ENCODE data around the gene PTPN4.

DNA sequence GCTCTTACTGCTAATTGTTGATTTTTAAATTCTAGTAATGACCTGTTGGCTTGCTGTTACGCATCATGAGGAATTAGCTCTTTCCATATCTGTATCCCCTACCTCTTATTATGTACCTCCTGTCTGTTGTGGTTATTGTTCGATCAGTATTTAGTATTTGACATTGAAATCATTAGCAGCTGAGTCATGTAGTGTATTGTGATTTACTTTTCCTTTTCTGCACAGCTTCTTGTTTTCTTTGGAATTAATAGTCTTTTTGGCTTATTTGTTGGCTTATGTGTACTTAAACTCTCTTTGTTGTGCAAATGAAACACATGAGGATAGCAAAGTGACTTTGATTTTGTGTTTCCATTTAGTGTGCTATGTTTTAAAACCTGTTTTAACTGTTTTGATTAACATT is 257.5 kb downstream of the PTPN4 start:
- TF ChIP-seq HMG20A (CRISPR knock-in tag; IDR thresholded peaks at IDR 0.05; ENCODE audit: borderline replicate concordance) (no peak), ZNF274 (CRISPR knock-in tag; IDR thresholded peaks at IDR 0.05) (no peak), CCAR2 (optimal IDR thresholded peaks at IDR 0.05; ENCODE audit: low read depth, low read length) (no peak), PHF8 (CRISPR knock-in tag; IDR thresholded peaks at IDR 0.05) (no peak), CENPT (CRISPR knock-in tag; IDR thresholded peaks at IDR 0.05; ENCODE audit: low read depth) (no peak), SMAD3 (CRISPR knock-in tag; IDR thresholded peaks at IDR 0.05) (no peak)
- TF ChIP-seq, protein P1, sequence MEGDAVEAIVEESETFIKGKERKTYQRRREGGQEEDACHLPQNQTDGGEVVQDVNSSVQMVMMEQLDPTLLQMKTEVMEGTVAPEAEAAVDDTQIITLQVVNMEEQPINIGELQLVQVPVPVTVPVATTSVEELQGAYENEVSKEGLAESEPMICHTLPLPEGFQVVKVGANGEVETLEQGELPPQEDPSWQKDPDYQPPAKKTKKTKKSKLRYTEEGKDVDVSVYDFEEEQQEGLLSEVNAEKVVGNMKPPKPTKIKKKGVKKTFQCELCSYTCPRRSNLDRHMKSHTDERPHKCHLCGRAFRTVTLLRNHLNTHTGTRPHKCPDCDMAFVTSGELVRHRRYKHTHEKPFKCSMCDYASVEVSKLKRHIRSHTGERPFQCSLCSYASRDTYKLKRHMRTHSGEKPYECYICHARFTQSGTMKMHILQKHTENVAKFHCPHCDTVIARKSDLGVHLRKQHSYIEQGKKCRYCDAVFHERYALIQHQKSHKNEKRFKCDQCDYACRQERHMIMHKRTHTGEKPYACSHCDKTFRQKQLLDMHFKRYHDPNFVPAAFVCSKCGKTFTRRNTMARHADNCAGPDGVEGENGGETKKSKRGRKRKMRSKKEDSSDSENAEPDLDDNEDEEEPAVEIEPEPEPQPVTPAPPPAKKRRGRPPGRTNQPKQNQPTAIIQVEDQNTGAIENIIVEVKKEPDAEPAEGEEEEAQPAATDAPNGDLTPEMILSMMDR (CRISPR knock-in tag; IDR thresholded peaks at IDR 0.05): no peak
- TF ChIP-seq, protein P2, sequence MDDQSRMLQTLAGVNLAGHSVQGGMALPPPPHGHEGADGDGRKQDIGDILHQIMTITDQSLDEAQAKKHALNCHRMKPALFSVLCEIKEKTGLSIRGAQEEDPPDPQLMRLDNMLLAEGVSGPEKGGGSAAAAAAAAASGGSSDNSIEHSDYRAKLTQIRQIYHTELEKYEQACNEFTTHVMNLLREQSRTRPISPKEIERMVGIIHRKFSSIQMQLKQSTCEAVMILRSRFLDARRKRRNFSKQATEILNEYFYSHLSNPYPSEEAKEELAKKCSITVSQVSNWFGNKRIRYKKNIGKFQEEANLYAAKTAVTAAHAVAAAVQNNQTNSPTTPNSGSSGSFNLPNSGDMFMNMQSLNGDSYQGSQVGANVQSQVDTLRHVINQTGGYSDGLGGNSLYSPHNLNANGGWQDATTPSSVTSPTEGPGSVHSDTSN (CRISPR knock-in tag; IDR thresholded peaks at IDR 0.05; ENCODE audit: borderline replicate concordance): no peak
- TF ChIP-seq, protein P3, sequence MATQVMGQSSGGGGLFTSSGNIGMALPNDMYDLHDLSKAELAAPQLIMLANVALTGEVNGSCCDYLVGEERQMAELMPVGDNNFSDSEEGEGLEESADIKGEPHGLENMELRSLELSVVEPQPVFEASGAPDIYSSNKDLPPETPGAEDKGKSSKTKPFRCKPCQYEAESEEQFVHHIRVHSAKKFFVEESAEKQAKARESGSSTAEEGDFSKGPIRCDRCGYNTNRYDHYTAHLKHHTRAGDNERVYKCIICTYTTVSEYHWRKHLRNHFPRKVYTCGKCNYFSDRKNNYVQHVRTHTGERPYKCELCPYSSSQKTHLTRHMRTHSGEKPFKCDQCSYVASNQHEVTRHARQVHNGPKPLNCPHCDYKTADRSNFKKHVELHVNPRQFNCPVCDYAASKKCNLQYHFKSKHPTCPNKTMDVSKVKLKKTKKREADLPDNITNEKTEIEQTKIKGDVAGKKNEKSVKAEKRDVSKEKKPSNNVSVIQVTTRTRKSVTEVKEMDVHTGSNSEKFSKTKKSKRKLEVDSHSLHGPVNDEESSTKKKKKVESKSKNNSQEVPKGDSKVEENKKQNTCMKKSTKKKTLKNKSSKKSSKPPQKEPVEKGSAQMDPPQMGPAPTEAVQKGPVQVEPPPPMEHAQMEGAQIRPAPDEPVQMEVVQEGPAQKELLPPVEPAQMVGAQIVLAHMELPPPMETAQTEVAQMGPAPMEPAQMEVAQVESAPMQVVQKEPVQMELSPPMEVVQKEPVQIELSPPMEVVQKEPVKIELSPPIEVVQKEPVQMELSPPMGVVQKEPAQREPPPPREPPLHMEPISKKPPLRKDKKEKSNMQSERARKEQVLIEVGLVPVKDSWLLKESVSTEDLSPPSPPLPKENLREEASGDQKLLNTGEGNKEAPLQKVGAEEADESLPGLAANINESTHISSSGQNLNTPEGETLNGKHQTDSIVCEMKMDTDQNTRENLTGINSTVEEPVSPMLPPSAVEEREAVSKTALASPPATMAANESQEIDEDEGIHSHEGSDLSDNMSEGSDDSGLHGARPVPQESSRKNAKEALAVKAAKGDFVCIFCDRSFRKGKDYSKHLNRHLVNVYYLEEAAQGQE (IDR thresholded peaks at IDR 0.05; ENCODE audit: borderline replicate concordance in 1 of 2, low read depth in 1 of 2, low read length in 2 of 2): no peak
- TF ChIP-seq, protein P4, sequence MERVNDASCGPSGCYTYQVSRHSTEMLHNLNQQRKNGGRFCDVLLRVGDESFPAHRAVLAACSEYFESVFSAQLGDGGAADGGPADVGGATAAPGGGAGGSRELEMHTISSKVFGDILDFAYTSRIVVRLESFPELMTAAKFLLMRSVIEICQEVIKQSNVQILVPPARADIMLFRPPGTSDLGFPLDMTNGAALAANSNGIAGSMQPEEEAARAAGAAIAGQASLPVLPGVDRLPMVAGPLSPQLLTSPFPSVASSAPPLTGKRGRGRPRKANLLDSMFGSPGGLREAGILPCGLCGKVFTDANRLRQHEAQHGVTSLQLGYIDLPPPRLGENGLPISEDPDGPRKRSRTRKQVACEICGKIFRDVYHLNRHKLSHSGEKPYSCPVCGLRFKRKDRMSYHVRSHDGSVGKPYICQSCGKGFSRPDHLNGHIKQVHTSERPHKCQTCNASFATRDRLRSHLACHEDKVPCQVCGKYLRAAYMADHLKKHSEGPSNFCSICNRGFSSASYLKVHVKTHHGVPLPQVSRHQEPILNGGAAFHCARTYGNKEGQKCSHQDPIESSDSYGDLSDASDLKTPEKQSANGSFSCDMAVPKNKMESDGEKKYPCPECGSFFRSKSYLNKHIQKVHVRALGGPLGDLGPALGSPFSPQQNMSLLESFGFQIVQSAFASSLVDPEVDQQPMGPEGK (CRISPR knock-in tag; IDR thresholded peaks at IDR 0.05): no peak

All from HepG2 (cell line).